NOMO-1 treated with dmso at 0.1 percent for 144 hours (cell line): ENCODE measurements around the gene WDFY1.
A peak's percentile ranks its signal among the peaks of the same experiment; 100 is the strongest.

ENCODE experiments used
- DNase-seq: peaks from one replicate; lab custom pipeline; 2025; ENCODE audit not compliant: unreplicated experiment; lab: John Stamatoyannopoulos, UW

Gene WDFY1

GRCh38 chr2:223860809-223861738 lies 84.1 kb downstream of the WDFY1 start:
- no peak for DNase-seq

DNA sequence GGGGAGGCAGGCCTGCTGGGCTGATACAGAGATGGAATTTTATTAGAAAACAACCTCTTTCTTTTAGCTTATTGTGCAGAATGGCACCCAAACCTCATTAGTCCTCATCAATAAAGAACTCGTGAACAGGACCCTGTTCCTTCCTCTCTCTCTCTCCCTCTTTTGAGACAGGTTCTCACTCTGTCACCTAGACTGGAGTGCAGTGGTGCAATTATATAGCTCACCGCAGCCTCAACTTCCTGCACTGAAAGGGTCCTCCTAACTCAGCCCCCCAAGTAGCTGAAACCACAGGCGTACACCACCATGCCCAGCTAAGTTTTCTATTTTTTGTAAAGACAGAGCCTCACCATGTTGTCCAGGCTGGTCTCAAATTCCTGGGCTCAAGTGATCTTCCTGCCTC lies 86.1 kb downstream of the WDFY1 start:
- no peak for DNase-seq

DNA sequence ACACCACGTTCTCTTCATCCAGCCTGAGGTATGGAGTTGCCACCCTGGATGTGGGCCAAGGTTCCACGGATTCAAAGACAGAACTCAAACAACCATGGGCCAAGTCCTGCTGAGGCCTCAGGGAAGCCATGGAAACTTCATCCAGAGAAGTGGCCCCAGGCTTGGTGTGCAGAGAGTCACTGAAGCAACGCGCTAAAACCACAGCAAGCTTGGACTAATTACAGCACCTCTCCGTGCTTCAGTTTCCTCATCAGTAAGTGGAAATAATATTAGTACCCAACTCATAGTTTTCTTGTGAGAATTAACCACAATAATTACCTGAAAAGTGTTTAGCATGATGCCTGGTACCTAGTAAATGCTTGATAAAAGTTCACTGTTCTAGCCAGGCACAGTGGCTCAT lies 88.6 kb downstream of the WDFY1 start:
- DNase-seq = no peak

DNA sequence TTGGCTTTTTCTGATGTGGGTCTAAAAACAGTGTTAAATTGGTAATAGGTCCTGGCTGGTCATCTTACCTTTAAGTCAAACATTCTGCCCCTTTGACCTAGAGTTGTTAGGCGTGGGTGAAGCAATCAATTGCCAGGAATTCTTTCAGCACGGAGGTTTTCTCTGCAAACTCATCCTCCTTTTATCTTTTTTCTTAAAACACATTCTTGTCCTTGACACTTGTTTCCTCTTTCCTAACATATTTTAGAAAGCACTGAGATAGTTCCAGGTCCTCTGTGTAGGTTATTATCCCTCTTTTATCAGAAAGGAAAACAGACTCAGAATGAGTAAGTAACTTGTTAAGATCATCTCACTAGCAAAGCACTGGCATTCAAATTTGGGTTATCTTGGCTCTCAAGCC lies 89.1 kb downstream of the WDFY1 start:
- no peak for DNase-seq

DNA sequence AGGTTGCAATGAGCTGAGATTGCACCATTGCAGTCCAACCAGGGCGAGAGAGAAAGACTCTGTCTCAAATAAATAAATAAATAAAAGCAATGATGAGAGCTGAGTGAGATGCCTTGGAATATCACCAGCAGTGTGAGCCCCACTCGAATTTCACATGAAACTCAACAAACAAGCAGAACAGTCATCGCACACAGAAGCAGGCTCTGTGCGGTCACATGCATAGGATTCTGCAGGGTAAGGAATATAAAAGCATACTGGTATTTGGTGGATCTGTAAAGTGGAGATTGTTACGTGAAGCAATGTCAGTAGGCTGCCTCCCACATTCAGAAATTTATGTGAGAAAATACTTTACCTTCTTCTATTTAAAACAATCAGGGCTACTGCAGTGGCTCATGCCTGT lies 89.7 kb downstream of the WDFY1 start:
- DNase-seq = no peak

DNA sequence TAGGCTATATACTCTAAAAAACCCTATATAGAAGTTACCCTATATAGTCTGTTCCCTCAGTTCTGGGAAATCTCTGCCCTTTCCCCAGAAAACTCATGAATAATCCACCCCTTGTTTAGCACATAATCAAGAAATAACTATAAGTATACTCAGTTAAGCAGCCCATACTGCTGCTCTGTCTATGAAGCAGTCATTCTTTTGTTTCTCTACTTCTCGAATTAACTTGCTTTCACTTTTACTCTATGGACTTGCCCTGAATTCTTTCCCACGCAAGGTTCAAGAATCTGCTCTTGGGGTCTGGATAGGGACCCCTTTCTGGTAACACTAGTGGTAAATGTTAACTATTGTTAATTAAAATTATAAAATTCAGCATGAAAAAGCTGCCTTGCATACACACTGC lies 90.4 kb downstream of the WDFY1 start:
- no peak for DNase-seq

- no peak for DNase-seq
These were observed 91.7 kb downstream of the WDFY1 start for GRCh38 chr2:223853425-223853837.

DNA sequence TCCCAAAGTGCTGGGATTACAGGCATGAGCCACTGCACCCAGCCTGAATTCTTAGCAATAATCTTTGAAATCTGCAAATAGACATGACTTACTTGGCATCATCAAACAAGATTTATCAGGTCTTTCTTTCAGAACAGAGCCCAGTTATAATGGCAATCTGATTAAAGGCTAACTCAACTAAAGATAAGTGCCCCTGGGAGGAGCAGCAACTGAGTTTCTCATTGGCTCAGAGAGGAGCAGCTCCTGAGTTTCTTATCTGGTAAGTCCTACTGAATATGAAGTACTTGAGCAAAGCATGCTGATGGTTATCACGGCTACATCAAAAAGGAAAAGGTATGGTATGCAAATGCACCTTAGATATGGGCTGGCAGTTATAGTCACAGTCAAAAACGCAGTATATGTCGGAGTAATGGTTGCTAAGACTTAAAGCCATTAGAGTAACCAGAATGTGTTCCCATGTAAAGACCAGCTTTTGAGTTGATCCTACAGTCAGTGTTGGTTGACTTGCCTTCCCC lies 92.8 kb downstream of the WDFY1 start:
- DNase-seq = no peak

- DNase-seq = no peak
These were observed 97.7 kb downstream of the WDFY1 start for GRCh38 chr2:223847410-223847809.

DNA sequence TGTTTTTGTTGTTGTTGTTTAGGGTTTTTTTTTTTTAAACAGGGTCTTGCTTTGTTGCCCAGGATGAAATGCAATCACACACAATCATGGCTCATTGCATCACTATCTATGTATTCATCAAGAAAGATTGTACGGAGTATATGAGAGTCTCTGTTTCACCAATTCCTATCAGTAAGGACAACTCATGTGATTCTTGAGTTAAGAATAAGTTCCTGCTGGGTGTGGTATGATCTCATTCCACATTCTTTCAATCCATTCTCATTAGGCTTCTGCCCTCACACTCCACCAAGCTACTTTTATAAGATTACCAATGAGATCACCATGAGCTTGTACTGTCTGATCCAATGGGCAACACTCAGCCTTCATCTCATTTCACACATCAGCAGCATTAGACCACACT lies 98.6 kb downstream of the WDFY1 start:
- DNase-seq = no peak

GRCh38 chr2:223841436-223842190 lies 103.5 kb downstream of the WDFY1 start:
- DNase-seq = no peak

DNA sequence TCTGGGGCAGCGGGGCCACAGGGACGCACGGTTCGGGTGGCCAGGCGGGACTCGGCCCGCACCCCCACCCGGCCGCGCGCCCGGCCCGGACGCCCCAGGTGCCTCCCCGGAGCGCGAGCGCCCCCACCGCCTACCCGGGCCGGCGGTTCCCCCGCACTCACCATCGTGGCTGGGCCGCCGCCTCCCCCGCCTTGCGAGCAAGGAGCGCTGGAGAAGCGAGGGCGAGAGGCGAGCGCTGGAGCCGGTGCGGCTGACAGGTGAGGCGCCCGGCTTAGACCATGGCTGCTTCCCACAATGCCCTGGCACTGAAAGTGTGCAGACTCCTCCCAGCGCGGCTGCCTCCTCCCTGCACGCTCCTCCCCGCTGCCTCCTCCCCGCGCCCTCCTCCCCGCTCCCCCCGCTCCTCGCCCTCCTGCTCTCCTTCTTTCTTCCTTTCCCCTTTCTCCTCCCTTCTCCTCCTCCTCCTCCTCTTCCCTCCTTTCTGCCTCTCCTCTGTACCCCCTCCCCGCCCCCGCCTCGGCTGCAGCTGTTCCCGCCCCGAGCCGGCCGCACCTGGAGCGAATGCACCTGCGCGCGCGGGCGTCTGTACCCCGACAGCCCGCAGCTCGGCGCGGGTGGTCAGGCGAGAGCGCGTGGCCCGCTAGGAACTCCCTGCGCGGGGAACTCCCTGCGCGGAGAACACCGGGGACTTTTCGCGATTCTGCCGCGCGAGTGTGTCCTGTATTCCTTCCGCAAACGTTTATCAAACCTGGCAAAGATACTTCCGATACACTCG lies 107.7 kb downstream of the WDFY1 start, which contains the start of gene AP1S3:
AP1S3 (minus strand) TSS at position 296 of the 775 bp plus-strand sequence; CDS start at position 164, 132 bp downstream.
- peak; percentile 49 for DNase-seq

DNA sequence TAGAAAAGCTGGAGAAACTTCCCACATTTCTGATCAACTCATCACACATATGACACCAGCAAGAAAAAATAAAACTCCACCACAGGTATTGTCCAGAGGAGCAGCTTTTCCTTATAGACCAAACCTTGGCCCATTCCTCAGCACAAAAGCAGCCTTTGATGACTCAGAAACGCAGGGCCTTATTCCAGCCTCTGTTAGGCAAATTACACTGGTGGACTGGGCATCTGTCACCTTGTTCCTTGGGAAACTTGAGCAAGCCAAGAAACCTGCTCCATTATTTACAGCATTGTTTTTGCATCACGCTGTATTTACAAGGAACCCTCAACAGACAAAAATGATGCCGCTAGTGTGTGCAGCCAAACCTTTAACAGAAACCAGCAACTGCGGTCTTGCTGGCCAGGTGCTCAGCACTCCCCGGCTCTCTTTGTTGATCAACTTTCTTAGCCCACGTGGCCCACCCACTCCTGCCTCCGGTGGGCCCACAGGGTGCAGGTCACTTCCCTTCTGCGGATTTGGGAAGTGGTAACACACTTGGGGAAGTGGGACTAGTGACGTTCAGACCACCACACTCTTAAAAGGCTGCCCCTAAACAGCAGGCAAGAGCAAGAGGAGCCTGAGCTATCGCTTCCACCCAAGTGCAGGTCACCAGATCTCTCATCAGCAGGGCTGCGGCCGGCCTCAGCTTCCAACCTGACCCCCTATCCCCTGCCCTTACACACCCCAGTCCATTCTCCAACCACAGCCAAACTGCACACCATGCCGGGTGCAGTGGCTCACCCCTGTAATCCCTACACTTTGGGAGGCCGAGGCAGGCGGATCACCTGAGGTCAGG lies 109.2 kb downstream of the WDFY1 start:
- peak; percentile 86 for DNase-seq

DNA sequence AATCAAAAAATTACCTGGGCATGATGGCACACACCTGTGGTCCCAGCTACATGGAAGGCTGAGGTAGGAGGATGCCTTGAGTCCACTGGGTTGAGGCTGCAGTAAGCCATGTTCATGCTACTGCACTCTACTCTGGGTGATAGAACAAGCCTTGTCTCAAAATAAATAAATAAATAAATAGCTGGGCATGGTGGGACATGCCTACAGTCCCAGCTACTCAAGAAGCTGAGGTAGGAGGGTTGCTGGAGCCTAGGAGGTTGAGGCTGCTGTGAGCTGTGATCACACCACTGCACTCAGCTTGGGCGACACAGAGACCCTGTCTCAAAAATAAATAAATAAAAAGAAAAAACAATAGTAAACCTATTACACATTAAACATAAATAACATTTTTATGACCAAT lies 110.7 kb downstream of the WDFY1 start:
- DNase-seq = no peak

DNA sequence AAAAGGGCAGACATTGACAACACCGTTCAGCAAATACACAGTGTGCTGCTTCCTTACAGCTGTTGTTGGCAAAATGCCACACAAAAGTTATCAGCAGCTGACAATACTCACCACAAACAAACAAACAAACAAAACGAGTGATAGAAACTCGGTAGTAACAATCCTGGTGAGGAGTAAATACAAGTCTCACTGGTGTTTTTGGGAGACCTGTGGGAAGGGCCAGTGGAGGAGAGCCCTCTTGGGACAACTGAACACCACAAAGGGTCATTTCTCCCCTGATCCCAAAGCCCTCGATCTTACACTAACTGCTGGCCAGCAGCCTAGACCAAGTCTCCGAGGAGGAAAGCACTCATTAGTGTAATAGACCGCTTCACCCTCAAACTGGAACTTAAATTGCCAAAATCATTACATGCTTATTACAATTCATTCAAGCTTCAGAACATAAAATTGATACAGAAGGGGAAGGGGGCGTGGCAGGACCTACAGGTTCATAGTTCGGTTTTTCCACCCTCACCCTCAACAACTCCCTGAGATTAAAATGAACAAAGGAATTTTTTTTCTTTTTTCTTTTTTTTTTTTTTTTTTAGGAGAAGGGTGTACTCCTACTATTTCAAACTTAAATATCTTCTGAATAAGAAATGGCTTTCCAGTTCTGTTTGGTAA lies 112.8 kb downstream of the WDFY1 start:
- no peak for DNase-seq

GRCh38 chr2:223829128-223829527 lies 116.0 kb downstream of the WDFY1 start:
- no peak for DNase-seq

DNA sequence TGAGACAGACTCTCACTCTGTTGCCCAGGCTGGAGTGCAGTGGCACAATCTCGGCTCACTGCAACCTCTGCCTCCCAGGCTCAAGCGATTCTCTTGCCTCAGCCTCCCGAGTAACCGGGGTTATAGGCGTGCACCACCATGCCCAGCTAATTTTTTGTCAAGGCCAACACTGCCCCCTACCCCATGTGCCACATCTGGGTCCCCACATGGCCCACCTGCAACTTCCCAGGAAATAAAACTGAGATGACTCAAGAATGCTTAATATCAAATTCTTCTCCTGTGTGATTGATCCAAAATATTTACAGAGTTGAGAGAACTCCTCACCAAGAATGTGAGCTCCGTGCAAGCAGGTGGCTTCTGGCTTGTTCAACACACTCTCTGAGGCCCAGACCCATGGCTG lies 116.8 kb downstream of the WDFY1 start:
- no peak for DNase-seq

GRCh38 chr2:223826995-223827394 lies 118.1 kb downstream of the WDFY1 start:
- no peak for DNase-seq
